ENCODE measurements around the gene VAMP1. TPM values are rescaled to one million over a fixed set of nuclear protein-coding genes. Genes with fewer than 3 reads are reported as not detected.

VAMP1 gene
- total and polyA plus RNA-seq, 2 donors: 11.5 to 16.7 TPM

DNA sequence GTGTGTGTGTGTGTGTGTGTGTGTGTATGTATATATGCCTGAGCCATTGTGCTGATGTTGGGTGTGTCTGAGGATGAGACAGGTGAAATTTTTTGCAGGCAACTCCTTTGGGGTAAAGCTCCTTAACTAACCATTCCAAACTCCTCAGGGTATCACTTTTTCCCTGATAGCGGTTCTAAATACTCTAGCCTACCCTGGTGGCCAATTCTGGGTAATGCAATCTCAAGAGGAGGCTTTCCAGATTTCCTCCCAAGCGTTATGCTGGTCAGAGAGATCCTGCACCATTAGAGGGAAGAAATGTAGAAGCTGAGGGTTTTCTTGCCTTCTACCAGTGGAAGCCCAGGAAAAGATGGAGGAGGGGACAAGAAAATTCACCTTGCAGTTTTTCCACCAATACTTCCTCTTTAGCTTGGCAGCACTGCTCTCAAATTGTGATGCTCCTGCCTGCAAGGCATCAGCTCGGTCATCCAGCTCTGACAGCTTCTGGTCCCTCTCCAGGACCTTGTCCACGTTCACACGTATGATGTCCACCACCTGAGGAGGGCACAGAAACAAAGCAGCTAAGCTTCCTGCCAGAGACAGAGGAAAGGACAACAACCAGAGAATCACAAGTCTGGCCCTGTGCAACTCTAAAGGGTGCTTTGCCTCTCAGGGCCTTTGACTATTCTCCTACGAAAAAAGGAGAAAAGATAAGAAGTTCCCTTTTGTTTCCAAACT, 4.9 kb downstream of the VAMP1 start:
- no peak overlapping the region for H3K4me3 ChIP-seq (ENCODE audit: low read depth, low read length)
- DNase-seq (ENCODE audit: extremely low spot score): no peak
- H3K4me1 ChIP-seq (ENCODE audit: insufficient read depth): no peaks in the 10 kb centered on the region
- no peaks in the 10 kb centered on the region for H3K36me3 ChIP-seq (ENCODE audit: insufficient read depth)
- H3K27ac ChIP-seq (ENCODE audit: low read depth): no peak overlapping the region
- WGBS: 35% methylated on average over 6 of the region's 6 CpGs

DNA sequence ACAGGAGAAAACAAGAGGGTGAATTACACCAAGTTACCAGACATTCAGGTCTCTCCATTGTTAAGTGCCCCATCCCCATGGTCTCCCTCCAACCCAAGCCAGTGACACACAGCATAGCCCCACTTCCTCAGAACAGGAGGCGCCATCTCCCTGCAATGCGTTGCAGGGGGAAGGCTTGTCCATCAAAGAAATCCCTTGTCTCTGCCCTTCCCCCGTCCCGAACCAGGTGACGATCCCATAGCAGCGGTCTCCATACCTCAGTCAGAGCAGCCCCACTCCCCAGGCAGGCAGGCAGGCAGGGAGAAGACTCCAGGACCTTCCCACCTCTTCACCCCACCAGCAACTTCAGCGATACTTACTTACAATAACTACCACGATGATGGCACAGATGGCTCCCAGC, 5.9 kb downstream of the VAMP1 start:
- no peak overlapping the region for H3K27ac ChIP-seq (ENCODE audit: low read depth)
- no peaks in the 10 kb centered on the region for H3K36me3 ChIP-seq (ENCODE audit: insufficient read depth)
- no peak for DNase-seq (ENCODE audit: extremely low spot score)
- H3K4me3 ChIP-seq (ENCODE audit: low read depth, low read length): no peak overlapping the region
- H3K4me1 ChIP-seq (ENCODE audit: insufficient read depth): no peaks in the 10 kb centered on the region
- WGBS: 92% methylated on average over 8 of the region's 8 CpGs

DNA sequence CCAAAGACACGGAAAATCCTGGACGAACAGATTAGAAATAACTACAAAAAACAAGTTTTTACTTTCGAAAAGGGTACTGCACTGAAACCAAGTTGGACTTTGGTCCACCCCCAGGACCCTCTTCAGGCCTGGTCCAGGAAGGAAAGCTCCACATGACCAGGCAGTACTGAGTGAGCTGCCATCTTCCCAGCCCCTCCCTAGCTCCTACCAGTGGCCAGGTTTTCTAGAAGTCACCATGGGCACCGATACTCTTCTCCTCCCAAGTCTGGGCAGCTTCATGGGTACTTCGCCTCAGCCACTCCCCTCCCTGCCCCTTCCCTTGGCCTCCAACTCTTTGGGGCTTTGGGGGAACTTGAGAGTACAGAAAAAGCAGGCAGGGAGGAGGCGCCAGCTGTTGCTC, 6.6 kb downstream of the VAMP1 start:
- H3K4me1 ChIP-seq (ENCODE audit: insufficient read depth): no peaks in the 10 kb centered on the region
- WGBS: 89% methylated on average over 6 of the region's 6 CpGs
- no peaks in the 10 kb centered on the region for H3K36me3 ChIP-seq (ENCODE audit: insufficient read depth)
- H3K27ac ChIP-seq (ENCODE audit: low read depth): no peak overlapping the region
- DNase-seq (ENCODE audit: extremely low spot score): no peak
- H3K4me3 ChIP-seq (ENCODE audit: low read depth, low read length): no peak overlapping the region

DNA sequence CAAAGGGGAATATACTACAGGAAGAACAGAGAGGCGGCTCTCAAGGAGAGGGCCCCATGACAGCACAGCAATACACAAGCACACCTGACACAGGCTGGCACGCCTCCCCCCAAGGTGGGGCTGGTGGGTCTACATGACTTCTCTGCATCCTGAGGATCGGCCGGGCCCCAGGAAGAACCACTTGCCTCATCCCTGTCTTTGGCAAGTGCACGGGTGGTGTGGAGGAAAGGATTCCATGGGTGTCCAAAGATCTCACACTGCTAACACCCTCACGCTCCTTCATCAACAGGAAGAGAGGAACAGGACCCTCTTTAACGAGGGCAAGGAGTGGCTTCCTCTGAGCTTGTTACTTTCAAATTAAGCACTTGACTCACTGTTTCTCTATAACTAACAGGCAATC, 7.3 kb downstream of the VAMP1 start:
- no peaks in the 10 kb centered on the region for H3K4me1 ChIP-seq (ENCODE audit: insufficient read depth)
- WGBS: 79% methylated on average over 7 of the region's 7 CpGs
- no peak overlapping the region for H3K4me3 ChIP-seq (ENCODE audit: low read depth, low read length)
- no peak overlapping the region for H3K27ac ChIP-seq (ENCODE audit: low read depth)
- no peak for DNase-seq (ENCODE audit: extremely low spot score)
- no peaks in the 10 kb centered on the region for H3K36me3 ChIP-seq (ENCODE audit: insufficient read depth)

DNA sequence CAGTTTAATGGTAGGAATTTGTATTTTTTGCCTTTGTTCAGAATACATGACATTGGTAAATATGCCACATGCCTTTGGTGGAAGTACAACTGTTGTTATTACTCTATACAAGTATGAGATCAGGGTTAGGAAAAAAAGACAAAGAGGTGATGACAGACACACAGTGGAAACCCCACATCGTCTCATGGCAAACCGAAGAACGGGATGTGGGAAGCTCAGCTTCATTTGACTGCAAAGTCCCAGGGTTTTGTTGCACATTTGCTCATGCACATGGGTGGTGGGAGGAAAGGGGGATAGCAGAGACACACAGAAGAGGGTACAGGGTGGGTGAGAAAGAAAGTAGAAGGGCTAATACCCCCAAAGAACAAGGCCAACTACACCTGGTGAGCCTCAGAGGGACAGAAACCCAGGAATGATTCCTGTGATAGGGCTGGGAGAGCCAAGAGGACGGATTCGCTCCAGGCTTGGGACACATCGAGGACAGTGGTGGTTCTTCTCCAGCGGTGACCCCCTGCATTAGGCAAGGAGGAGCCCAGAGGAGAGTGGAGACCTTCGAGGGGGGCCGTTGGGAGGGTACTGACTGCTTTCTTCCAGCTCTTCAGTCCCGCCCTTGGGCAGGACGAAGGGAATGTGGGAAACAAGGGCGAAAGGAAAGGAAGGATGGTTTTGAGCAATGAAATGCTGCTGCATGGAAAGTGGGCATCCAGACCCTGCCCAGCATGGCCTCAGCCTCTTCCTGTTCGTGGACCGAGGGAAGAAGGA, 8.1 kb downstream of the VAMP1 start:
- Histone ChIP-seq H3K4me1 (ENCODE audit: insufficient read depth) (no peaks in the 10 kb centered on the region), H3K4me3 (ENCODE audit: low read depth, low read length) (no peak overlapping the region), H3K36me3 (ENCODE audit: insufficient read depth) (no peaks in the 10 kb centered on the region), H3K27ac (ENCODE audit: low read depth) (no peak overlapping the region)
- WGBS: 85% methylated on average over 14 of the region's 14 CpGs
- no peak for DNase-seq (ENCODE audit: extremely low spot score)

DNA sequence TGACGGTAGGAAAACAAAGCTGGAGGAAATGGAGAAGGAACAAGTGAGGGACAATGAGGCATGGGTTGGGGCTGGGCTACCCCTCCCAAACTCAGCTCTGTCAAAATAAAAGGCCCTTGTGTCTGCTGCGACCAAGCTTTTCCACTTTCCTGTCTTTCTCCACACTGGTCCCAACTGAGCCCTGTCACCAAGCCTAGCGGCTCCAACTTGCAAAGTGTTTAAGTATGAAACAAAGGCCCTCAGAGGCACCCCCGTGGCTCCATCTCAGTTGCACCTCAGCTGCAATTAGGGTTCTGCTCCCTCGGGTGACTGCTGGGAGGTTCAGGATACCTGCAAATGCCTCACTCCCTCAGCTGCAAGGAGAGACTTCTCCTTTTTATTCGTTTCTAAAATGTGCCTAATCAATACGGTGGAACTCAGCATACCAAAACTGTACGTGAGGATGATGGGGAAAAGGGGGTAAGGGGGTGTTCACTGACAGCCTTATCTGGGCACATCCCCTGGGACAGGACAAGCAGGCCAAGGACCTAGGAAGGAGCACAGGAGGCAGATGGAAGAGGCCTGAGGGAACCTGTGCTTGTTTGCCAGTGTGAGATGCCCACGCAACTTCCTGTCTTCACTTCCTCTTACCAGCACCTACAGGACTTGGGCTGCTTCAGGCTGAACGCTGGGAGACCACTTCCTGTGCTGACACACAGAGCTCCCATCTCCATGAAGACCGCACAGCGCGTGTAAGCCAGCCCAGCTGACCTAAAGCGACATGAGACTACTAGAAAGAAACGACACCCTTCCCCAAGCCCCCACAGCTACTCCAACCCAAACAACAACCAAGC, 8.9 kb downstream of the VAMP1 start:
- Histone ChIP-seq H3K4me3 (ENCODE audit: low read depth, low read length) (no peak overlapping the region), H3K4me1 (ENCODE audit: insufficient read depth) (no peaks in the 10 kb centered on the region), H3K36me3 (ENCODE audit: insufficient read depth) (no peaks in the 10 kb centered on the region), H3K27ac (ENCODE audit: low read depth) (no peak overlapping the region)
- DNase-seq (ENCODE audit: extremely low spot score): no peak
- 71% methylated on average over 15 of the region's 15 CpGs for WGBS

DNA sequence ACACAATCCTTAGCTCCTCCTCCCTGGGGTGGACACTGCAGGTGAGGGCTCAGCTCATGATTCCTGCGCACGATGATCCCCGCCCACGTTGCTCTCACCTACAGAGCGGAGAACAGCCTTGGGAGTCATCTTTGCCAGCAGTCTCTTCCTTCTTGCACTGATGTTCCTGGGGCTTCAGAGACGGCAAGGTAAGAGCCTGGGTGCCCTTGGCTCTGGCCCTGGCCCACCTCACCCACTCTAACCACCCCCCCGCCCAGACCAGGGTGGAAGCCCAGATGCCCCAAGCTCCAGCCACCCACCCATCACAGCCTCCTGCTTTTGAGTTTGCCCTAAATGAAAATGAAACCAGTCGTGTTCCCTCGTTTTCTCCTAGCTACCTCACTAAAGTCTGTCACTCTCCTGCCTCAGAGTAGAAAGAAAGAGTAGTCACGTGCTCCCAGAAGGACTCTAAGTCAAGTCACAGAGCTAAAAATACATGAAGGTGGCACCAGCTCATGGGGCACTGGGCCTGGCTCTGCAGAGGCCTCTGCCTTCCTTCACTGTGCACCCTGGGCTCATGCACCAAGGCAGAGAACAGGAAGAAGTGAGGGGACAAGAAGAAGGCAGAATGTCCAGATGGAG, 9.6 kb downstream of the VAMP1 start:
- WGBS: 83% methylated on average over 10 of the region's 10 CpGs
- Histone ChIP-seq H3K4me1 (ENCODE audit: insufficient read depth) (no peaks in the 10 kb centered on the region), H3K27ac (ENCODE audit: low read depth) (no peak overlapping the region), H3K36me3 (ENCODE audit: insufficient read depth) (no peaks in the 10 kb centered on the region), H3K4me3 (ENCODE audit: low read depth, low read length) (no peak overlapping the region)
- no peak for DNase-seq (ENCODE audit: extremely low spot score)

DNA sequence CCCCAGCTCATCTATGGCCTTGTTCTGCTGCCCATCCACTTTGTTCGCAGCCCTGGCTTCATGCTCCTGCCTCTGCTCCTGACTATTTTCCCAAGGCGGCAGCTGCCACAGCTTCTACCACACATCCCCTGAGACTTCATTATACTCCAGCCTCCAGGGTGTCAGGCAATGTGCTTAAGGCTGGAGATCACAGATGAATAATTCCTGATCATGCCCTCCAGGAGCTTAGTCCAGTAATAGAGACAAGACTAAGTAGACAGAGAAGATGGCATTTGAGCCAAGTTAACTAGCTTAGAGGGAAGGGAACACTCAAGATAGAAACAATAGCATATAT, 11.5 kb downstream of the VAMP1 start:
- H3K27ac ChIP-seq (ENCODE audit: low read depth): no peak overlapping the region
- no peak overlapping the region for H3K4me3 ChIP-seq (ENCODE audit: low read depth, low read length)
- H3K36me3 ChIP-seq (ENCODE audit: insufficient read depth): no peaks in the 10 kb centered on the region
- WGBS: 96% methylated on average over 2 of the region's 2 CpGs
- H3K4me1 ChIP-seq (ENCODE audit: insufficient read depth): no peaks in the 10 kb centered on the region
- no peak for DNase-seq (ENCODE audit: extremely low spot score)

DNA sequence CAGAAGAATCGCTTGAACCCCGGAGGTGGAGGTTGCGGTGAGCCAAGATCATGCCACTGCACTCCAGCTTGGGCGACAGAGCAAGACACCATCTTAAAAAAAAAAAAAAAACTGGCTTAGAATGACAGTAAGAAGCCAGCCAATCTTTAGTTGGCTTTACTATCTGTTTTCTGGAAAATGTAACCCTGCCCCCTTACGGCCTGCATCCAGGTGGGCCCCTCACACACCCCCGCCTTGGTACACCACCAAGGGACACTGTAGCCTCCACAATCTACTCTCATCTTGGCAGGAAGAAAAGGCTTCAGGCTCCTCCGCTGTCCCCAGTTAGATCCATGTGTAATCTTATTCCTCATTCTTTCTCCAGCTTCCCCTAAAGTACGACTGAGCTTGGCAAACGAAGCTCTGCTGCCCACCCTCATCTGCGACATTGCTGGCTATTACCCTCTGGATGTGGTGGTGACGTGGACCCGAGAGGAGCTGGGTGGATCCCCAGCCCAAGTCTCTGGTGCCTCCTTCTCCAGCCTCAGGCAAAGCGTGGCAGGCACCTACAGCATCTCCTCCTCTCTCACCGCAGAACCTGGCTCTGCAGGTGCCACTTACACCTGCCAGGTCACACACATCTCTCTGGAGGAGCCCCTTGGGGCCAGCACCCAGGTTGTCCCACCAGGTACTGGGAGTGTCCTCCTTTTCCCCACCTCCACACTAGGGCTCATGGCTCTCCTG, 12.0 kb downstream of the VAMP1 start:
- H3K4me1 ChIP-seq (ENCODE audit: insufficient read depth): no peaks in the 10 kb centered on the region
- H3K36me3 ChIP-seq (ENCODE audit: insufficient read depth): no peaks in the 10 kb centered on the region
- no peak overlapping the region for H3K4me3 ChIP-seq (ENCODE audit: low read depth, low read length)
- no peak overlapping the region for H3K27ac ChIP-seq (ENCODE audit: low read depth)
- 90% methylated on average over 14 of the region's 14 CpGs for WGBS
- DNase-seq (ENCODE audit: extremely low spot score): no peak

DNA sequence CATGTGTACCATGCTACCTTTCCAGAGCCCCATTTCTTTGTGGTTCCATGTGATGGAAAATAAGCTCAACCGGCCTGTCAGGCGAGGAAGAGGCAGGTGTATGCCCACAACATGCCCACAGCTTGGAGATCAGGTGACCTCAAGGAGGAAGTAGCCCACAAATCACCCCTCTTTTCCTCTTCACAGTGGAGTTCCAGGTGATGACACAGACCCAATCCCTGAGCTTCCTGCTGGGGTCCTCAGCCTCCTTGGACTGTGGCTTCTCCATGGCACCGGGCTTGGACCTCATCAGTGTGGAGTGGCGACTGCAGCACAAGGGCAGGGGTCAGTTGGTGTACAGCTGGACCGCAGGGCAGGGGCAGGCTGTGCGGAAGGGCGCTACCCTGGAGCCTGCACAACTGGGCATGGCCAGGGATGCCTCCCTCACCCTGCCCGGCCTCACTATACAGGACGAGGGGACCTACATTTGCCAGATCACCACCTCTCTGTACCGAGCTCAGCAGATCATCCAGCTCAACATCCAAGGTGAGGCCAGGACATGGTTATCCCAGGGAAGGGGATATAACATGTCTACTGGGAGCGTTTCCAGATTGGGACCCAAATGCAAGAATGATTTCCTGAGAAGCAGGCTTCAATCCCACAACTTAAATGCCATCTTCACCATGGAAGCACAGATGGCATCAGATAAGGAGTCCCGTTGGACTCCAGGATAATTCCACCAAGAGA, 13.1 kb downstream of the VAMP1 start:
- Histone ChIP-seq H3K36me3 (ENCODE audit: insufficient read depth) (no peaks in the 10 kb centered on the region), H3K4me1 (ENCODE audit: insufficient read depth) (no peaks in the 10 kb centered on the region), H3K27ac (ENCODE audit: low read depth) (no peak overlapping the region), H3K4me3 (ENCODE audit: low read depth, low read length) (no peak overlapping the region)
- WGBS: 89% methylated on average over 12 of the region's 12 CpGs
- no peak for DNase-seq (ENCODE audit: extremely low spot score)

DNA sequence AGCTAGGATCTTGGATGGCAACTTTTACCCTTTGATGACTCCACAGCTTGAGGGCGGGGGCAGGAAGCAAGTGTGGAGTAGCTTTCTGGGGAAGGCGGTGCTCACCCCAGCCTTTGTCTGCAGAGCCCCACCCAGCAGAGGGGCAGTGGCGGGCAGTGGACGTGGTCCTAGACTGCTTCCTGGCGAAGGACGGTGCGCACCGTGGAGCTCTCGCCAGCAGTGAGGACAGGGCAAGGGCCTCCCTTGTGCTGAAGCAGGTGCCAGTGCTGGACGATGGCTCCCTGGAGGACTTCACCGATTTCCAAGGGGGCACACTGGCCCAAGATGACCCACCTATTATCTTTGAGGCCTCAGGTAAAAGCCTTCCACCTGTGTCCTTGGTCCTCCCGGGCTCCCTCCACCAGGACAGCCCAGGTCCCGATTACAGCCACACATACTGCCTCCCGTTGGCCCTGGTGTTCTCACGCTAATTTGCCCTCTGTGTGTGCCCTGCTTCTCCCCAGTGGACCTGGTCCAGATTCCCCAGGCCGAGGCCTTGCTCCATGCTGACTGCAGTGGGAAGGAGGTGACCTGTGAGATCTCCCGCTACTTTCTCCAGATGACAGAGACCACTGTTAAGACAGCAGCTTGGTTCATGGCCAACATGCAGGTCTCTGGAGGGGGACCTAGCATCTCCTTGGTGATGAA, 17.4 kb downstream of the VAMP1 start:
- DNase-seq (ENCODE audit: extremely low spot score): no peak
- H3K4me1 ChIP-seq (ENCODE audit: insufficient read depth): no peaks in the 10 kb centered on the region
- H3K27ac ChIP-seq (ENCODE audit: low read depth): peak overlapping the region; percentile 94
- 65% methylated on average over 17 of the region's 17 CpGs for WGBS
- peak overlapping the region; percentile 68 for H3K4me3 ChIP-seq (ENCODE audit: low read depth, low read length)
- no peaks in the 10 kb centered on the region for H3K36me3 ChIP-seq (ENCODE audit: insufficient read depth)

DNA sequence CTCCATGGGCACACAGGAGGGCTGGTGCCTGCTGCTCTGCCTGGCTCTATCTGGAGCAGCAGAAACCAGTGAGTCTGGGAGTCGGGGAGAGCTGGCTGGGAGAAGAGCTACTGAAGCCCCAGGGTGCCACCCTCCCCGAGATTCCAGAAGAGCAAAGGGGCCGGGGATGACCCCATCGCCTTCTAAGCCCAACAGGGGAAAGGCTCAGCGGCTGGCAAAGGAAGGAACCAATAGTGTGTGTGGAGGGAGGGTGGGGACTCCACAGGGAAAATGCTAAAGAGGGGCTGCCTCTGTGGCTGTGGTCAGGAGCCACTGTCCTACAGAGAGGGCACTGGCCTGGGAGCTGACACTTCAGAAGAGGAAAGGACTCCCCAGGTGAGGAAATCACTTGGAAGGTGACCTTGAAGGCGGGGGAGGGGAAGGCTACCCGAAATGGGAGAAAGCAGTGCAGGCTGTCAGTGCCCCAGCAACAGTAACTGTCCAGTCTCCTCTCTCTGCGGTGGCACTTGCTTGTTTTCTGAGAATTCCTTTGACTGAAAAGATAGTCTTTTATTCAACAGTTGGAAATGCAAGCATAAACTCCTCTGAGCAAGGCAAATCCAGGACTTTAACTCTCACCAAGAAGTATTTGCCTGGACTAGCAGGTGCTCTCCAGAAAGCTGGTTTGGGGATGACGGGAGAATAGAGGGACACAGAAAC, 18.1 kb downstream of the VAMP1 start:
- no peak for DNase-seq (ENCODE audit: extremely low spot score)
- Histone ChIP-seq H3K4me1 (ENCODE audit: insufficient read depth) (no peaks in the 10 kb centered on the region), H3K27ac (ENCODE audit: low read depth) (peak overlapping the region; percentile 94), H3K36me3 (ENCODE audit: insufficient read depth) (no peaks in the 10 kb centered on the region), H3K4me3 (ENCODE audit: low read depth, low read length) (peak overlapping the region; percentile 68)
- WGBS: 12% methylated on average over 9 of the region's 9 CpGs
